Measurements from ENCODE around the gene CAMTA1.

- TF ChIP-seq CTCF (IDR thresholded peaks at IDR 0.05; ENCODE audit: borderline replicate concordance, extremely low read depth, low read length, poor library complexity, severe bottlenecking) (no peak), EZH2 (IDR thresholded peaks at IDR 0.05; ENCODE audit: borderline replicate concordance, low read depth, low read length, severe bottlenecking) (no peak)
These were observed 998.0 kb downstream of the CAMTA1 start for GRCh38 chr1:7783178-7783711.

Data from DND-41 (cell line).